ENCODE measurements around the gene F8A1.
"Not testable (repeated sequence)": the region's sequence is repeated elsewhere in the genome, so short reads cannot be mapped to it uniquely, and the experiment has no call there.

Gene F8A1

DNA sequence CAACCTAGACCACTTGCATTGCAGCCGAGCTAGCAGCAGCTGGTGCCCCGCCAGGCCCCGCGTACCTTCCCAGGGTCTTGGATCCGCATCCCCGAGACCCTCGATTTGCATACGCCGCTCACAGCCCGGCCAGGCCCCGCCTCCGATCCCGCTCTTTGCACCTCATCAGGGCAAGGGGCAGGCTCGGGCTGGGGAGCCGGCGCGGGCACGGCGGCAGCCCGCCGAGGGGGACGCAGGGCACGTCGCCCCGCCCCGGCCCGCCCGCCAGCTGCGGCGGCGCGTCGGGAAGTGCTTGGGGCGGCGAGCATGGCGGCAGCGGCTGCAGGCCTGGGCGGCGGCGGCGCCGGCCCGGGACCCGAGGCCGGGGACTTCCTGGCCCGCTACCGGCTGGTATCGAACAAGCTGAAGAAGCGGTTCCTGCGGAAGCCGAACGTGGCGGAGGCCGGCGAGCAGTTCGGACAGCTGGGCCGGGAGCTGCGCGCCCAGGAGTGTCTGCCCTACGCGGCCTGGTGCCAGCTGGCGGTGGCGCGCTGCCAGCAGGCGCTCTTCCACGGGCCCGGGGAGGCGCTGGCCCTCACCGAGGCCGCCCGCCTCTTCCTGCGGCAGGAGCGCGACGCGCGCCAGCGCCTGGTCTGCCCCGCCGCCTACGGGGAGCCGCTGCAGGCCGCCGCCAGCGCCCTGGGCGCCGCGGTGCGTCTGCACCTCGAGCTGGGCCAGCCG lies at the start of gene F8A1:
Gene F8A1 (plus strand): TSS at position 287 of the 720 bp plus-strand sequence. CDS start 20 bp downstream, at position 307.
- not testable (repeated sequence) for DNase-seq

- DNase-seq = no peak
These were observed 45.3 kb upstream of the F8A1 start for GRCh38 chrX:154840856-154841255.

- no peak for DNase-seq
These were observed 35.1 kb upstream of the F8A1 start for GRCh38 chrX:154850957-154851611.

DNA sequence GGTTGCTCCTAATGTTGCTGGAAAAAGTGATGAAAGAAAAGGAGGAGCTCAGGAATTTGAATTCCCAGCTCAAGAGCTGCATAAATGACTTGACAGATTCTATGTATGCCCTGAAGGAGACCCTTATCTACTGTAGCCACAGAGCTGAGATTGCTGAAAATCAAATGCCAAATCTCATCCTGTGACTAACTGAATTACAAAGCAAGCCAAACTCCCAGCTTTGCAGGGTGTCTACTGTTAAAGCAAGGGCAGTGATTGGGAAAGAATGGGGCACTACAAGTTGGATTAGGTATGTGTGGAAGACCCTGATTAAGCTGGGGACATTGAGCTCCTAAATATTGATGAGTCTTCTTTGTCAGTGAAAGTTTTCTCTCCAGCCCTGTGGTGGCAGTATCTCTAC lies 30.9 kb upstream of the F8A1 start:
- no peak for DNase-seq

- not testable (repeated sequence) for DNase-seq
These were observed 17.6 kb upstream of the F8A1 start for GRCh38 chrX:154868522-154868921.

DNA sequence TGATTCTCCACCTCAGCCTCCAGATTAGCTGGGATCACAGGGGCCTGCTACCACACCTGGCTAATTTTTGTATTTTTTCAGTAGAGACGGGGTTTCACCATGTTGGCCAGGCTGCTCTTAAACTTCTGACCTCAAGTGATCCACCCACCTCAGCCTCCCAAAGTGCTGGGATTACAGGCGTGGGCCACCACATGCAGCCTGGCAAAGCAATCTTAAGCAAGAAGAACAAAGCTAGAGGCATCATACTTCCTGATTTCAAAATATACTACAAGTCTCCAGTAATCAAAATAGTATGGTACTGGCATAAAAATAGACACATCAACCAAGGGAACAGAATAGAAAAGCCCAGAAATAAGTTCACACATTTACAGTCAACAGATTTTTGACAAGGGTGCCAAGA lies 12.8 kb upstream of the F8A1 start:
- no peak for DNase-seq

GRCh38 chrX:154884069-154884468 lies 2.1 kb upstream of the F8A1 start:
- not testable (repeated sequence) for DNase-seq

GRCh38 chrX:154885057-154885456 lies 1.1 kb upstream of the F8A1 start:
- DNase-seq = not testable (repeated sequence)

DNA sequence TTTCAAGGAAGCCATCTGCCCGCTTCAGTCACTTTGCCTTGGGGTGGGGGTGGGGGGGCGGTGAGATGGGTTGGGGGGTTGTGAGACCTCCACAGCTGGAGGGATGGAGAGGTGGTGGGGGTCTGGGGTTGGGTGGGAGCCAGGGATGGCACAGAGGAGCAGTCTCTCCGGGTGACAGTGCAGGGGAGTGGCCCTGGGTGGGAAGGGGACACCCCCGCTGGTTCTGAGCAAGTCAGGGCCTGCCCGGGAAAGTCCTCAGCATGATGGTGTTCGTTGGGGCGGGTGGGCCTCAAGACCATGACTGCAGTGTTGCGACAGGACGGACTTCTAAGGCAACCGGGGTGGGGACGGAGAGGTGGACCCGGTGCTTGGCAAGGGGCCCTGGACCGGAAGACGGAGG lies 606 bp upstream of the F8A1 start:
- DNase-seq = not testable (repeated sequence)

GRCh38 chrX:154886789-154887221 lies 650 bp downstream of the F8A1 start:
- not testable (repeated sequence) for DNase-seq

DNA sequence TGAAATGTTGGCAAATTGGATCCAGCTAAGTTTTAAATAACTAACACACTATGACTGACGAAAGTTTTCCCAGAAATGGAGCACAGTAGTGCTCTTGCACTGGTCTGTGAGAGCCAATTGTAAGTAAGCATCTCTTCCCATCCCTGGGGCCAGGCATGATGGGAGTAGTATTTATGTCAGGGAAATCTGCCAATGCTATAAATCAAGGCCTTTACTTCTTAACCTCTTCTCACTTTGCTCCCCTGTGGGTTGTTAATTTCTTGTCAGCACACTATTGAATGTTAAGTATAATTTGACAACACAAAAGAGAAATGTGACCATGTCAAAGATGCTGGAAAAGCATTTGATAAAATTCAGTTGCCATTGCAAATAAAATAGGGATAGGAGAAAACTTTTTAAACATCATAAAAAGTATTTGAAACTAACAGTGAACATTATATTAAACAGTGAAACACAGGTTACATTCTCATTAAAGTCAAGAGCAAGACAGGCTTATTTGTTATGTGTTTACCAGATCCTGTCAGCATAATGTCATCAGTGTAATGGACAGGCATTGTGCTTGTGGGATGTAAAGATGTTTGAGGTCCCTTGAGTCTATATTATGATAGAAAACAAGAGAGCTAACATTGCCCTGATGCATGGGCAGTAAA lies 5.0 kb downstream of the F8A1 start:
- DNase-seq = no peak

GRCh38 chrX:154892296-154892695 lies 6.1 kb downstream of the F8A1 start:
- DNase-seq = no peak

DNA sequence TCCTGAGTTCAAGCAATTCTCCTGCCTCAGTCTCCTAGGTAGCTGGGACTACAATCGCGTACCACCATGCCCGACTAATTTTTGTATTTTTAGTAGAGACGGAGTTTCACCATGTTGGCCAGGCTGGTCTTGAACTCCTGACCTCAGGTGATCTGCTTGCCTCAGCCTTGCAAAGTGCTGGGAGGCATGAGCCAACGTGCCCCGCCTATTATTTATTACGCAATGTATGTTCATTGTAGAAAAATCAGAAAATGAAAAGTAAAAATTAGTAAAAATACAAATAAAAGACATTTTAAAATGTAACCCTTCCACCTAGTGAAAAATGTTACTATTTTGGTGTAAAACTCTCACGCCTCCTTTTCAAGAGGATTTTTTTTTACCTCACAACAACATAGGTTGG lies 14.2 kb downstream of the F8A1 start:
- DNase-seq = no peak

DNA sequence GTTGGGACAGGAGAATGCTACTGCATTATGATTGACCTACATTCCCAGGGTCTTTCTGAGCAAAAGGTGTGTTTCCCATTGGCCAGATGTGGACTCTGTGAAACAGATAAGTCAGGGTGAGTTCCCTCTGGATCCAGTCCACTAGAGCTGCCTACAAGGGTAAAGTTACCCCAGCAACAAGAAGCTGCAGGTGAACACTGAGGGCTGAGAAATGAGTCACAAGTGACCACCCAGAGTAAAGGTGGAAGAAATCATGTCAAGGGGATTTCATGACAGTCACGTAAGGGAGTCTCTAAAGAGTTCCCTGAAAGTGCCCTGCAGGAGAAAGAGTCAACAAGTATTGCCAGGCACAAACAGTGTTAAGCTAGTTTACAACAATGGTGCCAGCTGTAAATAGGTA lies 16.3 kb downstream of the F8A1 start:
- no peak for DNase-seq

GRCh38 chrX:154908821-154909220 lies 22.7 kb downstream of the F8A1 start:
- no peak for DNase-seq

DNA sequence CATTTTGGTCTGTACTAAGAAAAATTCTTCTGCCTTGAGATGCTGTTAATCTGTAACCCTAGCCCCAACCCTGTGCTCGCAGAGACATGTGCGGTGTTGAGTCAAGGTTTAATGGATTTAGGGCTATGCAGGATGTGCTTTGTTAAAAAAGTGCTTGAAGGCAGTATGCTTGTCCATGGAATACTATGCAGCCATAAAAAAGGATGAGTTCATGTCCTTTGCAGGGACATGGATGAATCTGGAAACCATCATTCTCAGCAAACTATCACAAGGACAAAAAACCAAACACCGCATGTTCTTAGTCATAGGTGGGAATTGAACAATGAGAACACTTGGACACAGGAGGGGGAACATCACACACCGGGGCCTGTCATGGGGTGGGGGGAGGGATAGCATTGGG lies 23.9 kb downstream of the F8A1 start:
- DNase-seq = not testable (repeated sequence)

DNA sequence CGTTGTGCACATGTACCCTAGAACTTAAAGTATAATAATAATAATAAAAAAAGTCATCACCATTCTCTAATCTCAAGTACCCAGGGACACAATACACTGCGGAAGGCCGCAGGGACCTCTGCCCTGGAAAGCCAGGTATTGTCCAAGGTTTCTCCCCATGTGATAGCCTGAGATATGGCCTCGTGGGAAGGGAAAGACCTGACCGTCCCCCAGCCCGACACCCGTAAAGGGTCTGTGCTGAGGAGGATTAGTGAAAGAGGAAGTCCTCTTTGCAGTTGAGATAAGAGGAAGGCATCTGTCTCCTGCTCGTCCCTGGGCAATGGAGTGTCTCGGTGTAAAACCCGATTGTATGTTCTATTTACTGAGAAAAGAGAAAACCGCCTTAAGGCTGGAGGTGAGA lies 24.4 kb downstream of the F8A1 start:
- not testable (repeated sequence) for DNase-seq

DNA sequence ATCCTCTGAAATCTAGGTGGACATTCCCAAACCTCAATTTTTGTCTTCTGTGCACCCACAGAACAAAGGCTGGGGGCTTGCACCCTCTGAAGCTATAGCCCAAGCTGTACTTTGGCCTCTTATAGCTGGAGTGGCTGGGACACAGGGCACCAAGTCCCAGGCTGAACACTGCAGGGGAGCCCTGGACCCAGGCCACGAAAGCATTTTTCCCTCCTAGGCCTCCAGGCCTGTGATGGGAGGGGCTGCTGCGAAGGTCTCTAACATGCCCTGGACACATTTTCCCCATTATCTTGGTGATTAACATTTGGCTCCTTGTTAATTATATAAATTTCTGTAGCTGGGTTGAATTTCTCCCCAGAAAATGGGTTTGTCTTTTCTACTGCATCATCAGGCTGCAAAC lies 27.9 kb downstream of the F8A1 start:
- DNase-seq = no peak

- peak; percentile 56 for DNase-seq
These were observed 31.9 kb downstream of the F8A1 start for GRCh38 chrX:154918060-154918483.

- DNase-seq = not testable (repeated sequence)
These were observed 38.6 kb downstream of the F8A1 start for GRCh38 chrX:154924771-154925170.
